GM12801 (cell line): ENCODE measurements around the gene CDRT15.

Source experiments
- TF ChIP-seq, protein P1 (sequence below): IDR thresholded peaks from one replicate; pipeline ENCODE4 v1.5.1; 2011; ENCODE audit warnings: control low read depth; ENCODE audit not compliant: insufficient read length; ENCODE audit errors: extremely low read depth

The CDRT15 gene

DNA sequence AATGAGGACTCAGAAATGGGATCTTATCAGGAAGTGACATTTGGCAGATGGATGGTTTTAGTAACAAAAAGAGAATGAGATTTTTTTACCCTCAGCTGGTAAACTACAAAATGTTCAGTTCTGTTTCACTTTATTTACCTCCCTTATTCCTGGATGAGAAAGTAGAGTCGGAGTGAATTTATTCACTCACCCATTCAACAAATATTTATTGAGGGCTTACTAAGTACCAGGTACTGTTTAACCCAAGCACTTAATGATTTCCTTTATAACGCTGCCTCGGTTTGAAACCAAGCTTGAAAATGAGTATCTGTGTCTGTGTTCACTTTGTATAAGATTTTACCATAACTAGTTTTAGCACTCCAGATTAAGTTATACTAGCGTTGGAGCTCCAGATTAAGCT, 38.1 kb downstream of the CDRT15 start:
- TF ChIP-seq, protein P1, sequence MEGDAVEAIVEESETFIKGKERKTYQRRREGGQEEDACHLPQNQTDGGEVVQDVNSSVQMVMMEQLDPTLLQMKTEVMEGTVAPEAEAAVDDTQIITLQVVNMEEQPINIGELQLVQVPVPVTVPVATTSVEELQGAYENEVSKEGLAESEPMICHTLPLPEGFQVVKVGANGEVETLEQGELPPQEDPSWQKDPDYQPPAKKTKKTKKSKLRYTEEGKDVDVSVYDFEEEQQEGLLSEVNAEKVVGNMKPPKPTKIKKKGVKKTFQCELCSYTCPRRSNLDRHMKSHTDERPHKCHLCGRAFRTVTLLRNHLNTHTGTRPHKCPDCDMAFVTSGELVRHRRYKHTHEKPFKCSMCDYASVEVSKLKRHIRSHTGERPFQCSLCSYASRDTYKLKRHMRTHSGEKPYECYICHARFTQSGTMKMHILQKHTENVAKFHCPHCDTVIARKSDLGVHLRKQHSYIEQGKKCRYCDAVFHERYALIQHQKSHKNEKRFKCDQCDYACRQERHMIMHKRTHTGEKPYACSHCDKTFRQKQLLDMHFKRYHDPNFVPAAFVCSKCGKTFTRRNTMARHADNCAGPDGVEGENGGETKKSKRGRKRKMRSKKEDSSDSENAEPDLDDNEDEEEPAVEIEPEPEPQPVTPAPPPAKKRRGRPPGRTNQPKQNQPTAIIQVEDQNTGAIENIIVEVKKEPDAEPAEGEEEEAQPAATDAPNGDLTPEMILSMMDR, result no peak

DNA sequence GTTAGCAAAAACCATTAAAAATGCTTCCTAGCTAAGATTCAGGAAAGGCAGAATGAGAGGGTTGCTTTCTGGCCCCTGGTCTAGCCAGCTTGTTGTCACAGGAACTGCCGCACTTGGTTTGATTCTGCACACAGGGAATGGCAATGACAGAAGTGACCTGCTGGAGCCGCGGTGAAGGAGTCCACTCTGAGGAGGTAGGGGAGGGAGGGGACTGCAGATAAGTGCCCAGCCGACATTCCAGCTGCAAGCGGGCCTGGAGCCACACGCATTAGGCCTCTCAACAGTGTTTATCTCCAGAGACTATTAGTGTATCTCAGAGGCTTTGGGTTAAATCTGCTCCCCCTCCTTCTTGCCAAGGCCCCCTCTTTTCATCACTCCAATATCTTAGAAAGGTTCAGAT, 38.6 kb downstream of the CDRT15 start:
- TF ChIP-seq, protein P1, result no peak

DNA sequence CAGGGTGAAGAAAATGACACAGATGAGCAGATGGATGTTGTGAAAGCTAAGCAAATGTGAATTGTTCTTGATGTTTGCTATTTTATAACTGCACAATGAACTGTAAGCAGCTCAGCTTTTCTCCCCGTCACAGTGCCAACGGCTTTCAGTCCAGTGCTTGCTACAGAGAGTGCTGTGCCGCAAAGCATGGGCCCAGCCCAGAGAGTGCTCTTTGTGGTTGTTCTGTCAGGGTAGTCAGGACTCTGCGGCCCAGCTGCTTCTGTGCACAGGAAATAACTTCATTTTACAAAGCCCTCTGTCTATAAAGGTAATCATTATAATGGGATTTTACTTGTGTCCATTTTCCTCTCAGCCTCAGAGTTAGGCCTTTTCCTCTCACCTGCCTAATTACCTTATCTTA, 39.1 kb downstream of the CDRT15 start:
- TF ChIP-seq, protein P1, result no peak

DNA sequence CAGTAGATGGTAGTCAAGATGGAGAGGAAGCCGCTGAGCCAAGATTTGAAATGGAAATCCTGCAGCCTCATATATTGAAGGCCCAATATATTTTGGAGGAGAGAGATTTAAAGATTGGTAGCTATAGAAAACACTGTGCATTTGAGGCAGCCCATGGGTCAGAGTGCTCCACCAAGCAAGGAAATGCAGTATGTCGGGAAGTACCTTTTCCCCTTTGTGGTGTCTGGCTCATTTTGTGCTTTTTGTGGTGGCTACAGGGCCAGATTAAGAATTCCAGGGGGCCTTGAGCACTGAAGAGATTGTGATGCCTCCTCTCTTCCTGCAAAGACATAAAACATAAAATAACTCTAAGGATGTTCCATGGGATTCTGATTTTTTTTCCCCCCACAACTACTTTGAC, 39.6 kb downstream of the CDRT15 start:
- TF ChIP-seq, protein P1, result no peak

DNA sequence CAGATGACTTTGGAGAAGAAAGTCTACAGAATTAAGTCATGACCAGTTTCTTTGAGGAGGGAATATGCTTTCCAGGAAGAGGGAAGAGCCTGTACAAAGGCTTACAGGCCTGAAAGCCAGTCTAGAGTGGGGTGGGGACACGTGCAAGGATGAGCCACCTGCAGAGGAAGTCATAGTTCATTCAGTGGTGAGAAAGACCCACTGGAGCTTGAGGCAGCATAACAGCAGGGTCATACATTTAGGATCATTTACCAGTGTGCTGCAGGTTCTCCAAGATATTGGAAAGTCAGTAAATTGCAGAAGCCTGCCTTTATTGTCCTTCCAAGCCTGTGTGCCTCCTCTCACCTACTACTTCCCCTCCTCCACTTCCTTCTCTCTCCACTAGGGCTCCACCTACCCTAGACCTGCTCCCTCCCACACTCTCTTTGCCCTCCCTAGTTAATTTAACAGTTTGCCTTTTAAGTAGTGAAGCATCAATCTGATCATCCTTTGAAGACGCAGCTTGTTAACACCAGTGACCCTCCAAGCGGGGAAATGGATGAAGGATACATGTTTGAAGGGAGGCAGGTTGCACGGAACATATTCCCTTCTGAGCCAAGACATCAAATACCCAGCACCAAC, 40.2 kb downstream of the CDRT15 start:
- TF ChIP-seq, protein P1, result no peak
